HepG2 (cell line): ENCODE results near the gene IWS1. TPM values are rescaled to one million over a fixed set of nuclear protein-coding genes. Genes with fewer than 3 reads are reported as not detected.

Experiments used
- BHLHE40 ChIP-seq: IDR thresholded peaks from 2 replicates; pipeline ENCODE4 v1.6.1; 2011; ENCODE audit warnings: low read length, improper control_type of control experiment
- E2F5 ChIP-seq: sonication (generic); formaldehyde crosslinking; conservative IDR thresholded peaks from 2 replicates; pipeline ENCODE4 v1.4.0; 2020; ENCODE audit warnings: missing genetic modification reagents
- HBP1 ChIP-seq: IDR thresholded peaks from 2 replicates; pipeline ENCODE4 v1.6.1; 2016; ENCODE audit warnings: low read depth, control low read depth
- HMGA1 ChIP-seq: sonication (generic); formaldehyde crosslinking; conservative IDR thresholded peaks from 2 replicates; pipeline ENCODE4 v1.4.0; 2020; ENCODE audit warnings: missing genetic modification reagents
- KDM6A ChIP-seq: IDR thresholded peaks from 2 replicates; pipeline ENCODE4 v1.6.1; 2016; ENCODE audit warnings: low read depth
- KLF12 ChIP-seq: sonication (generic); formaldehyde crosslinking; IDR thresholded peaks from 2 replicates; pipeline ENCODE4 v1.4.0; 2020; ENCODE audit warnings: missing genetic modification reagents, borderline replicate concordance
- KLF6 ChIP-seq: IDR thresholded peaks from 2 replicates; pipeline ENCODE4 v1.8.0; 2016; ENCODE audit warnings: missing biosample characterization, missing genetic modification reagents
- MEF2D ChIP-seq: sonication (generic); formaldehyde crosslinking; IDR thresholded peaks from 2 replicates; pipeline ENCODE4 v1.5.1; 2020; ENCODE audit warnings: mild to moderate bottlenecking, missing genetic modification reagents
- NR2C2 ChIP-seq: sonication (generic); formaldehyde crosslinking; IDR thresholded peaks from 2 replicates; pipeline ENCODE4 v1.4.0; 2020; ENCODE audit warnings: missing genetic modification reagents, mild to moderate bottlenecking, moderate library complexity, borderline replicate concordance
- SRF ChIP-seq: IDR thresholded peaks from 2 replicates; pipeline ENCODE4 v1.6.1; 2011; ENCODE audit warnings: mild to moderate bottlenecking, low read depth, low read length, moderate library complexity
- SRY ChIP-seq: sonication (generic); formaldehyde crosslinking; IDR thresholded peaks from 2 replicates; pipeline ENCODE4 v1.8.0; 2022; ENCODE audit warnings: mild to moderate bottlenecking, missing genetic modification reagents
- TBX3 ChIP-seq: fragments of 450-650 bp; IDR thresholded peaks from 2 replicates; pipeline ENCODE4 v1.6.1; 2017; ENCODE audit warnings: antibody characterized with exemption, mild to moderate bottlenecking, inconsistent platforms, borderline replicate concordance
- ZFX ChIP-seq: sonication (generic); formaldehyde crosslinking; IDR thresholded peaks from 2 replicates; pipeline ENCODE4 v1.4.0; 2020; ENCODE audit warnings: mild to moderate bottlenecking, low read depth, missing genetic modification reagents, moderate library complexity
- ZNF232 ChIP-seq: sonication (generic); formaldehyde crosslinking; IDR thresholded peaks from 2 replicates; pipeline ENCODE4 v1.4.0; 2020; ENCODE audit warnings: missing genetic modification reagents, borderline replicate concordance
- ZNF597 ChIP-seq: sonication (generic); formaldehyde crosslinking; IDR thresholded peaks from 2 replicates; pipeline ENCODE4 v1.5.0; 2020; ENCODE audit warnings: missing genetic modification reagents
- ZNF768 ChIP-seq: sonication (generic); formaldehyde crosslinking; IDR thresholded peaks from 2 replicates; pipeline ENCODE4 v1.4.0; 2020; ENCODE audit warnings: missing genetic modification reagents
- polyA plus RNA-seq, 8 experiments: library from polyadenylated mRNA; depleted of rRNA in 3 of 8; stranded (reverse) in 7 of 8; unstranded in 1 of 8; fragments of >200 nt; fragmentation: Illumina TruSeq in 4 of 8; extraction: Trizol in 4 of 8; gene quantifications; 2 replicates each; pipeline versions ENCODE4 v1.2.1 to v1.2.3, GENCODE V29; 2011 to 2016; ENCODE audit warnings: low read depth in 4 of 8, missing spikeins in 1 of 8, mixed read lengths in 1 of 8; ENCODE audit not compliant: insufficient read depth in 1 of 8
- total RNA-seq, 5 experiments: library from RNA; depleted of rRNA; stranded (reverse); fragments of >200 nt; fragmentation: Illumina TruSeq; extraction: Trizol; gene quantifications; 2 replicates each; pipeline ENCODE4 v1.2.3, GENCODE V29; 2016; ENCODE audit warnings: low read depth in 1 of 5
- TF ChIP-seq, protein P1 (sequence below), 2 experiments: sonication (generic) in 1 of 2; formaldehyde crosslinking in 1 of 2; IDR thresholded peaks; 2 replicates each; pipeline versions ENCODE4 v1.4.0 to v1.6.1; 2016 to 2020; ENCODE audit warnings: borderline replicate concordance in 1 of 2, low read depth in 1 of 2, mild to moderate bottlenecking in 1 of 2, missing genetic modification reagents in 1 of 2
- TF ChIP-seq, protein P2 (sequence below): sonication (generic); formaldehyde crosslinking; IDR thresholded peaks from 2 replicates; pipeline ENCODE4 v1.5.1; 2020; ENCODE audit warnings: missing genetic modification reagents, mild to moderate bottlenecking, borderline replicate concordance

IWS1 gene
- total and polyA plus RNA-seq, 2 of the 13 experiments (the other 11 are each of a cell fraction or from before 2014, with no cell fraction given), result 28.9 to 62.3 TPM

- TF ChIP-seq E2F5 (peak; percentile 88), MEF2D (CRISPR knock-in tag) (peak; percentile 80; the same call in 1 of the 2 replicates), ZNF768 (CRISPR knock-in tag) (peak; percentile 76; the same call in 1 of the 2 replicates), ZNF597 (CRISPR knock-in tag) (no peak), ZFX (CRISPR knock-in tag) (peak; percentile 92), HBP1 (peak; percentile 69; the same call in 1 of the 2 replicates), ZNF232 (CRISPR knock-in tag) (no peak), KLF6 (CRISPR knock-in tag) (no peak; the same call in 1 of the 2 replicates), BHLHE40 (no peak), NR2C2 (CRISPR knock-in tag) (peak; percentile 93), KDM6A (no peak), HMGA1 (no peak), TBX3 (no peak), KLF12 (no peak), SRY (CRISPR knock-in tag) (peak; percentile 75; the same call in 1 of the 2 replicates), SRF (no peak)
- TF ChIP-seq, protein P1, sequence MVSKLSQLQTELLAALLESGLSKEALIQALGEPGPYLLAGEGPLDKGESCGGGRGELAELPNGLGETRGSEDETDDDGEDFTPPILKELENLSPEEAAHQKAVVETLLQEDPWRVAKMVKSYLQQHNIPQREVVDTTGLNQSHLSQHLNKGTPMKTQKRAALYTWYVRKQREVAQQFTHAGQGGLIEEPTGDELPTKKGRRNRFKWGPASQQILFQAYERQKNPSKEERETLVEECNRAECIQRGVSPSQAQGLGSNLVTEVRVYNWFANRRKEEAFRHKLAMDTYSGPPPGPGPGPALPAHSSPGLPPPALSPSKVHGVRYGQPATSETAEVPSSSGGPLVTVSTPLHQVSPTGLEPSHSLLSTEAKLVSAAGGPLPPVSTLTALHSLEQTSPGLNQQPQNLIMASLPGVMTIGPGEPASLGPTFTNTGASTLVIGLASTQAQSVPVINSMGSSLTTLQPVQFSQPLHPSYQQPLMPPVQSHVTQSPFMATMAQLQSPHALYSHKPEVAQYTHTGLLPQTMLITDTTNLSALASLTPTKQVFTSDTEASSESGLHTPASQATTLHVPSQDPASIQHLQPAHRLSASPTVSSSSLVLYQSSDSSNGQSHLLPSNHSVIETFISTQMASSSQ (IDR thresholded peaks at IDR 0.05; ENCODE audit: low read depth), result no peak
- TF ChIP-seq, protein P1 (CRISPR knock-in tag; IDR thresholded peaks at IDR 0.05; ENCODE audit: borderline replicate concordance), result no peak
- TF ChIP-seq, protein P2, sequence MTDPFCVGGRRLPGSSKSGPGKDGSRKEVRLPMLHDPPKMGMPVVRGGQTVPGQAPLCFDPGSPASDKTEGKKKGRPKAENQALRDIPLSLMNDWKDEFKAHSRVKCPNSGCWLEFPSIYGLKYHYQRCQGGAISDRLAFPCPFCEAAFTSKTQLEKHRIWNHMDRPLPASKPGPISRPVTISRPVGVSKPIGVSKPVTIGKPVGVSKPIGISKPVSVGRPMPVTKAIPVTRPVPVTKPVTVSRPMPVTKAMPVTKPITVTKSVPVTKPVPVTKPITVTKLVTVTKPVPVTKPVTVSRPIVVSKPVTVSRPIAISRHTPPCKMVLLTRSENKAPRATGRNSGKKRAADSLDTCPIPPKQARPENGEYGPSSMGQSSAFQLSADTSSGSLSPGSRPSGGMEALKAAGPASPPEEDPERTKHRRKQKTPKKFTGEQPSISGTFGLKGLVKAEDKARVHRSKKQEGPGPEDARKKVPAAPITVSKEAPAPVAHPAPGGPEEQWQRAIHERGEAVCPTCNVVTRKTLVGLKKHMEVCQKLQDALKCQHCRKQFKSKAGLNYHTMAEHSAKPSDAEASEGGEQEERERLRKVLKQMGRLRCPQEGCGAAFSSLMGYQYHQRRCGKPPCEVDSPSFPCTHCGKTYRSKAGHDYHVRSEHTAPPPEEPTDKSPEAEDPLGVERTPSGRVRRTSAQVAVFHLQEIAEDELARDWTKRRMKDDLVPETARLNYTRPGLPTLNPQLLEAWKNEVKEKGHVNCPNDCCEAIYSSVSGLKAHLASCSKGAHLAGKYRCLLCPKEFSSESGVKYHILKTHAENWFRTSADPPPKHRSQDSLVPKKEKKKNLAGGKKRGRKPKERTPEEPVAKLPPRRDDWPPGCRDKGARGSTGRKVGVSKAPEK (CRISPR knock-in tag), result peak; percentile 92; the same call in 1 of the 2 replicates
These were observed at the start of gene IWS1 (continued) for GRCh38 chr2:127526132-127527000.
